ENCODE measurements around the gene MAST4.
"Not testable (repeated sequence)": the region's sequence is repeated elsewhere in the genome, so short reads cannot be mapped to it uniquely, and the experiment has no call there.

MAST4 gene

GRCh38 chr5:66739021-66739420 is 142.8 kb downstream of the MAST4 start:
- H3K27ac ChIP-seq, result no peak overlapping the region
- no peak for DNase-seq (ENCODE audit: low read depth, low spot score)

- H3K27ac ChIP-seq, result no peak overlapping the region
- no peak for DNase-seq (ENCODE audit: low read depth, low spot score)
Observed at GRCh38 chr5:66739951-66740350, 143.8 kb downstream of the MAST4 start.

GRCh38 chr5:66741394-66741793 is 145.2 kb downstream of the MAST4 start:
- no peak for DNase-seq (ENCODE audit: low read depth, low spot score)
- no peak overlapping the region for H3K27ac ChIP-seq

- DNase-seq (ENCODE audit: low read depth, low spot score), result no peak
- no peak overlapping the region for H3K27ac ChIP-seq
Observed at GRCh38 chr5:66742083-66742895, 146.1 kb downstream of the MAST4 start.

- H3K27ac ChIP-seq, result no peak overlapping the region
- no peak for DNase-seq (ENCODE audit: low read depth, low spot score)
Observed at GRCh38 chr5:66742896-66743247, 146.7 kb downstream of the MAST4 start.

GRCh38 chr5:66743344-66743743 is 147.2 kb downstream of the MAST4 start:
- H3K27ac ChIP-seq, result no peak overlapping the region
- DNase-seq (ENCODE audit: low read depth, low spot score), result no peak

- no peak overlapping the region for H3K27ac ChIP-seq
- no peak for DNase-seq (ENCODE audit: low read depth, low spot score)
Observed at GRCh38 chr5:66744040-66744439, 147.8 kb downstream of the MAST4 start.

GRCh38 chr5:66745297-66745696 is 149.1 kb downstream of the MAST4 start:
- DNase-seq (ENCODE audit: low read depth, low spot score), result no peak

GRCh38 chr5:66747607-66748006 is 151.4 kb downstream of the MAST4 start:
- no peak overlapping the region for H3K27ac ChIP-seq
- DNase-seq (ENCODE audit: low read depth, low spot score), result no peak

More at GRCh38 chr5:66745297-66745696, 149.1 kb downstream of the MAST4 start:
- H3K27ac ChIP-seq, result no peak overlapping the region

GRCh38 chr5:66752668-66753067 is 156.5 kb downstream of the MAST4 start:
- not testable (repeated sequence) for DNase-seq (ENCODE audit: low read depth, low spot score); H3K27ac ChIP-seq

- H3K27ac ChIP-seq, result no peak overlapping the region
- no peak for DNase-seq (ENCODE audit: low read depth, low spot score)
Observed at GRCh38 chr5:66757219-66757833, 161.1 kb downstream of the MAST4 start.

GRCh38 chr5:66757834-66758371 is 161.7 kb downstream of the MAST4 start:
- DNase-seq (ENCODE audit: low read depth, low spot score), result no peak
- H3K27ac ChIP-seq, result no peak overlapping the region

GRCh38 chr5:66769030-66769733 is 173.0 kb downstream of the MAST4 start:
- no peak overlapping the region for H3K27ac ChIP-seq
- DNase-seq (ENCODE audit: low read depth, low spot score), result no peak

GRCh38 chr5:66769839-66770617 is 173.8 kb downstream of the MAST4 start:
- no peak overlapping the region for H3K27ac ChIP-seq
- no peak for DNase-seq (ENCODE audit: low read depth, low spot score)

- no peak for DNase-seq (ENCODE audit: low read depth, low spot score)
- no peak overlapping the region for H3K27ac ChIP-seq
Observed at GRCh38 chr5:66777868-66778267, 181.7 kb downstream of the MAST4 start.

GRCh38 chr5:66779528-66779927 is 183.3 kb downstream of the MAST4 start:
- no peak for DNase-seq (ENCODE audit: low read depth, low spot score)

GRCh38 chr5:66788556-66788955 is 192.4 kb downstream of the MAST4 start:
- DNase-seq (ENCODE audit: low read depth, low spot score), result no peak
- no peak overlapping the region for H3K27ac ChIP-seq

More at GRCh38 chr5:66779528-66779927, 183.3 kb downstream of the MAST4 start:
- no peak overlapping the region for H3K27ac ChIP-seq

GRCh38 chr5:66789434-66789833 is 193.2 kb downstream of the MAST4 start:
- no peak overlapping the region for H3K27ac ChIP-seq
- DNase-seq (ENCODE audit: low read depth, low spot score), result no peak

GRCh38 chr5:66793049-66793448 is 196.9 kb downstream of the MAST4 start:
- no peak overlapping the region for H3K27ac ChIP-seq
- DNase-seq (ENCODE audit: low read depth, low spot score), result no peak

GRCh38 chr5:66795682-66796081 is 199.5 kb downstream of the MAST4 start:
- no peak for DNase-seq (ENCODE audit: low read depth, low spot score)
- H3K27ac ChIP-seq, result no peak overlapping the region
